Ectodermal cell (in vitro differentiated cells): ENCODE results near the gene OCEL1.

Experiments used
- H3K27ac ChIP-seq: 2 replicates; pipeline ENCODE4 v1.7.0; 2013; ENCODE audit warnings: mild to moderate bottlenecking, low read depth, low read length; ENCODE audit not compliant: insufficient read depth, poor library complexity, severe bottlenecking
- H3K27me3 ChIP-seq: 2 replicates; pipeline ENCODE4 v1.7.0; 2013; ENCODE audit warnings: mild to moderate bottlenecking, low read length; ENCODE audit not compliant: insufficient read depth, control insufficient read depth, poor library complexity, severe bottlenecking
- H3K36me3 ChIP-seq: one replicate; pipeline ENCODE4 v1.7.0; 2013; ENCODE audit warnings: low read length; ENCODE audit not compliant: control insufficient read depth, insufficient read depth
- H3K4me1 ChIP-seq: one replicate; pipeline ENCODE4 v1.7.0; 2013; ENCODE audit warnings: low read length; ENCODE audit not compliant: control insufficient read depth, insufficient read depth
- H3K4me3 ChIP-seq: 2 replicates; pipeline ENCODE4 v1.7.0; 2013; ENCODE audit warnings: low read depth, low read length, control low read depth; ENCODE audit not compliant: insufficient read depth
- H3K9me3 ChIP-seq: 2 replicates; pipeline ENCODE4 v1.7.0; 2013; ENCODE audit warnings: mild to moderate bottlenecking, low read length, moderate library complexity; ENCODE audit not compliant: control insufficient read depth
- WGBS, 2 experiments: methylation state at CpG; one replicate each; pipeline ENCODE4 v1.1.7; 2013; ENCODE audit warnings: missing lambda C conversion rate in 2 of 2; 5-methylcytosine and 5-hydroxymethylcytosine counted together

The OCEL1 gene

DNA sequence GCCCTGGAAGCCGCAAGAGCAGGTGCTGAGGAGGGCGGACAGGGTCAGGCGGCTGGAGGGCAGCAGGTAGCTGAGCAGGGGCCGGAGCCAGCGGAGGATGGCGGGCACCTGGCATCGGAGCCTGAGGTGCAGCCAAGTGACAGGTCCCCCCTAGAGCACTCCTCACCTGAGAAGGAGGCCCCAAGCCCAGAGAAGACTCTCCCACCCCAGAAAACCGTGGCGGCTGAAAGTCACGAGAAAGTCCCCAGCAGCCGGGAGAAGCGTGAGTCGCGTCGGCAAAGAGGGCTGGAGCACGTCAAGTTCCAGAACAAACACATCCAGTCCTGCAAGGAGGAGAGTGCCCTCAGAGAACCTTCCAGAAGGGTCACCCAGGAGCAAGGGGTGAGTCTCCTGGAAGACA is 31.4 kb upstream of the OCEL1 start:
- no peak overlapping the region for H3K27ac ChIP-seq
- peaks cover 13% of the 10 kb centered on the region for H3K36me3 ChIP-seq
- no peak overlapping the region for H3K4me3 ChIP-seq
- no peaks in the 10 kb centered on the region for H3K4me1 ChIP-seq
- no peaks in the 10 kb centered on the region for H3K9me3 ChIP-seq
- WGBS, 2 experiments, result 93 to 96% methylated on average over 16 of the region's 16 CpGs
- no peaks in the 10 kb centered on the region for H3K27me3 ChIP-seq

DNA sequence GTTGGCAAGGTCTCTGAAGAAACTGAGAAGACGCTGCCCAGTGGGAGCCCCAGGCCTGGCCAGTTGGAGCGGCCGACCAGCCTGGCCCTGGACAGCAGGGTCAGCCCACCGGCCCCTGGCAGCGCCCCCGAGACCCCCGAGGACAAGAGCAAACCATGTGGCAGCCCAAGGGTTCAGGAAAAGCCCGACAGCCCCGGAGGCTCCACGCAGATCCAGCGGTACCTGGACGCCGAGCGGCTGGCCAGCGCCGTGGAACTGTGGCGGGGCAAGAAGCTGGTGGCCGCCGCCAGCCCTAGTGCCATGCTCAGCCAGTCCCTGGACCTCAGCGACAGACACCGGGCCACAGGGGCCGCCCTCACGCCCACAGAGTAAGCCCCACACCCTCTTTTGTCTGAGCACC is 30.9 kb upstream of the OCEL1 start:
- Histone ChIP-seq H3K27ac (no peak overlapping the region), H3K9me3 (no peaks in the 10 kb centered on the region), H3K4me3 (no peak overlapping the region), H3K27me3 (no peaks in the 10 kb centered on the region), H3K36me3 (peaks cover 13% of the 10 kb centered on the region), H3K4me1 (no peaks in the 10 kb centered on the region)
- WGBS, 2 experiments, result 95 to 97% methylated on average over 23 of the region's 23 CpGs

DNA sequence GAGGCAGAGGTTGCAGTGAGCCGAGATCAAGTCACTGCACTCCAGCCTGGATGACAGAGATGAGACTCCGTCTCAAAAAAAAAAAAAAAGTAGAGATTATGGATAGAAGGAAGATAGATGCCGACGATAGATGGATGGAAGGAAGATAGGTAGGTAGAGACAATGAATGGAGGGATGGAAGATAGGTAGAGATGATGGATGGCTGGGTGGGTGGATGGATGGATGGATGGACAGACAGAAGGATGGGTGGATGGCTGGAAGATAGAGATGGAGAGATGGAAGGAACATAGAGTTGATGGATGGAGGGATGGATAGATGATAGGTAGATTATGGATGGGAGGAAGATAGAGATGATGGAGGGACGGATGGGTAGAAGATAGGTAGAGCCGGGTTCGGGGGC is 29.4 kb upstream of the OCEL1 start:
- Histone ChIP-seq H3K27ac (no peak overlapping the region), H3K4me1 (no peaks in the 10 kb centered on the region), H3K36me3 (peaks cover 13% of the 10 kb centered on the region), H3K4me3 (no peak overlapping the region), H3K27me3 (no peaks in the 10 kb centered on the region), H3K9me3 (no peaks in the 10 kb centered on the region)
- WGBS, 2 experiments, result 95 to 96% methylated on average over 7 of the region's 7 CpGs

DNA sequence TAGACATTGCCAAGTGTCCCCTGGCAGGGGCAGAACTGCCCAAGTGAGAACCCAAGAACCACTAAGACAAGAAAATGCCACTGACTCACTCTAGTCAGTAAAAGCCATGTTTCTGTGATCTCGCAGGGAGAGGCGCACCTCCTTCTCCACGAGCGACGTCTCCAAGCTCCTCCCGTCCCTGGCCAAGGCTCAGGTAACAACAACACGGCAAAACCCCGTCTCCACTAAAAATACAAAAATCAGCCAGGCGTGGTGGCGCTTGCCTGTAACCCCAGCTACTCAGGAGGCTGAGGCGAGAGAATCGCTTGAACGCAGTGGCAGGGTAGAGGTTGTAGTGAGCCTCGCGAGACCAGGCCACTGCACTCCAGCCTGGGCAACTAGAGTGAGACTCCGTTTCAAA is 28.4 kb upstream of the OCEL1 start:
- Histone ChIP-seq H3K27ac (no peak overlapping the region), H3K36me3 (peaks cover 17% of the 10 kb centered on the region), H3K27me3 (no peaks in the 10 kb centered on the region), H3K9me3 (no peaks in the 10 kb centered on the region), H3K4me3 (no peak overlapping the region), H3K4me1 (no peaks in the 10 kb centered on the region)
- WGBS, 2 experiments, result 91 to 95% methylated on average over 16 of the region's 16 CpGs

DNA sequence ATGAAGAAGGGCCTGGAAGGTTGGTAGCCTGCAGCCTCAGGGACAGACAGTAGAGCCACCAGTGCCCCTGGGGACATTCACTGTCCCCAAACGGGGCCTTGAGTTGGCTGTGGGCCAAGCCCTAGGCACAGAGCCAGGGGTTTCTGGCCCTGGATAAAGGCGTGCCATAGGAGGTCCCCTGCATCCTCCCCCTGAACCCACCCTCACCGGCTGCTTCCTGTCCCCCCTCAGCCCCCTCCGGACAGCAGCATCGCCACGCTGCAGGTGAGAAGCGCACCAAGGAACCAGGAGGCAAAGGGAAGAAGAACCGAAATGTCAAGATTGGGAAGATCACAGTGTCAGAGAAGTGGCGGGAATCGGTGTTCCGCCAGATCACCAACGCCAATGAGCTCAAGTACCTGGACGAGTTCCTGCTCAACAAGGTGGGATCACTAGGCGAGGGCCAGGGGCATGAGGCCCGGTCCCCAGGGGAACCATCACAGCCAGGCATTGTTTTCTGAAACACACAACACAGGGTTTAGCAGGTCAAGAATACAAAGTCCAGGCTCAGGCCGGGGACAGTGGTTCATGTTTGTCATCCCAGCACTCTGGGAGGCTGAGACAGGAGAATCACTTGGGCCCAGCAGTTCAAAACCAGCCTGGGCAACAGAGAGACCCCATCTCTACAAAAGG is 25.5 kb upstream of the OCEL1 start:
- Histone ChIP-seq H3K27ac (no peak overlapping the region), H3K4me1 (no peaks in the 10 kb centered on the region), H3K27me3 (no peaks in the 10 kb centered on the region), H3K4me3 (no peak overlapping the region), H3K36me3 (peaks cover 14% of the 10 kb centered on the region), H3K9me3 (no peaks in the 10 kb centered on the region)
- WGBS, 2 experiments, result 94 to 95% methylated on average over 16 of the region's 16 CpGs

DNA sequence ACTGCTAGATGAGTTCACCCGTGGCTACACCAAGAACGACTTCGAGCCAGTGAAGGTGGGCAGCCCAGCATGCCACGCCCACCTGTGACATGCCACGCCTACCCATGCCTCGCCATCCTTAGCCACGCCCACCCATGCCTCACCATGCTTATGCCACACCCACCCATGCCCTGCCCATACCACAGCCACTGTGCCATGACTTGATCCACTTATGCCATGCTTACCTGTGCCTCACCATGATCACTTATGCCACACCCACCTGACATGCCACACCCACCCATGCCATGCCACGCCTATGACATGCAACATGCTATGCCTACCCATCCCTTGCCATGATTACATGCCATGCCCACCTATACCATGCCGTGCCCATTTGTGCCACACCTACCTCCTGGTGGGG is 23.8 kb upstream of the OCEL1 start:
- H3K27ac ChIP-seq, result no peak overlapping the region
- peaks cover 19% of the 10 kb centered on the region for H3K36me3 ChIP-seq
- H3K4me3 ChIP-seq, result no peak overlapping the region
- no peaks in the 10 kb centered on the region for H3K27me3 ChIP-seq
- H3K9me3 ChIP-seq, result no peaks in the 10 kb centered on the region
- H3K4me1 ChIP-seq, result no peaks in the 10 kb centered on the region
- 93 to 96% methylated on average over 9 of the region's 9 CpGs for WGBS, 2 experiments

DNA sequence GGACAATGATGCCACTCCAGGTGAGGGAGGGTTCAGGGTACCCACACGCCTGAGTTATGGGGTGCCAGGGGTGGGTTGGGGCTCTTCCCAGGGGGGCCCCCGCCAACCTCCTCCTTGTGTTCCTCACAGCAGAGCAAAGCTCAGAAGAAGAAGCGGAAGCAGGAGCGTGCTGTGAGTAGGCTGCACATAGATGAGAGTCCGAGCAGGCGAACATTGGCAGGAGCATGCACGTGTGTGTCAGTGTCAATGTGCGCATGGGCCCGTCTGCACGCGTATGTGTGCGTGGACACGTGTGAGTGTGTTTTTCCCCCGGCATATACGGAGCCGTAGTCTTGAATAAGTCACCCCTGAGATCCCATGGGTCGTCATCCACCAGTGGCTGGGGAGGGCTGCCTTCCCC is 23.3 kb upstream of the OCEL1 start:
- H3K27me3 ChIP-seq, result no peaks in the 10 kb centered on the region
- H3K27ac ChIP-seq, result no peak overlapping the region
- H3K4me3 ChIP-seq, result no peak overlapping the region
- H3K9me3 ChIP-seq, result no peaks in the 10 kb centered on the region
- no peaks in the 10 kb centered on the region for H3K4me1 ChIP-seq
- peaks cover 19% of the 10 kb centered on the region for H3K36me3 ChIP-seq
- WGBS, 2 experiments, result 96% methylated on average over 17 of the region's 17 CpGs

DNA sequence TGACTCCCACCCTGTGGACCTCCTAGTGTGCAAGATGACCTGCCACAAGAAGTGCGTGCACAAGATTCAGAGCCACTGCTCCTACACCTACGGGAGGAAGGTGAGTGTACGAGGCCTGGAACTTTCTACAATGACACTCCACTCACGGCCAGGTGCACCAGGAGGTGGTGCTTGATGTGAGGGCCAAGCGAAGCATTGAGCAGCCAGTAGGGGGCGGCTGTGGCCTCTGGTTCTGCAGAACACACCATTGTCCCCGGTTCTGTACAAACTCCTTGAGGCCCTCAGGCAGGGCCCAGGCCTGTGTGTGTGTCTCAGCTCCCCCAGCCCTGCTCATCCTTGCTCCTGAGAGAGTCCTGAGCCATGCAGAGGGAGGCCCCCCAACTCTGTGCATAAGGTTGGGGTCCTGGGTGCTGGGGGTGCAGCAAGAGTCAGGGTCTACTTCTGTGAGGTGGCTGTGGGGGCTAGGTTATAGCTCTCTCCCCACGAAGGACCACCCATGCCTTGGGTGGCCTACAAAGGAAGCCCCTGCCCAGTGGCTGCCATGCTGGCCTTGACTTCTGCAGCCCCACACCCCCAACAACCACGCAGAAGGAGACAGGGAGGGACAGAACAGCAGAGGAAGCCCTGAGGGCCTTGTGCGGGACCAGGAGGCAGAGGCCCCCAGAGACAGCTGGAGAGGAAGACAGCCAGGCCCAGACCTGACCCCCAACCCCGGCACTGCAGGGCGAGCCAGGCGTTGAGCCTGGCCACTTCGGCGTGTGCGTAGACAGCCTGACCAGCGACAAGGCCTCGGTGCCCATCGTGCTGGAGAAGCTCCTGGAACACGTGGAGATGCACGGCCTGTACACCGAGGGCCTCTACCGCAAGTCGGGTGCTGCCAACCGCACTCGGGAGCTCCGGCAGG is 20.5 kb upstream of the OCEL1 start:
- H3K4me3 ChIP-seq, result no peak overlapping the region
- H3K36me3 ChIP-seq, result peaks cover 11% of the 10 kb centered on the region
- no peak overlapping the region for H3K27ac ChIP-seq
- no peaks in the 10 kb centered on the region for H3K9me3 ChIP-seq
- WGBS, 2 experiments, result 88 to 89% methylated on average over 27 of the region's 27 CpGs
- no peaks in the 10 kb centered on the region for H3K4me1 ChIP-seq
- H3K27me3 ChIP-seq, result no peaks in the 10 kb centered on the region

DNA sequence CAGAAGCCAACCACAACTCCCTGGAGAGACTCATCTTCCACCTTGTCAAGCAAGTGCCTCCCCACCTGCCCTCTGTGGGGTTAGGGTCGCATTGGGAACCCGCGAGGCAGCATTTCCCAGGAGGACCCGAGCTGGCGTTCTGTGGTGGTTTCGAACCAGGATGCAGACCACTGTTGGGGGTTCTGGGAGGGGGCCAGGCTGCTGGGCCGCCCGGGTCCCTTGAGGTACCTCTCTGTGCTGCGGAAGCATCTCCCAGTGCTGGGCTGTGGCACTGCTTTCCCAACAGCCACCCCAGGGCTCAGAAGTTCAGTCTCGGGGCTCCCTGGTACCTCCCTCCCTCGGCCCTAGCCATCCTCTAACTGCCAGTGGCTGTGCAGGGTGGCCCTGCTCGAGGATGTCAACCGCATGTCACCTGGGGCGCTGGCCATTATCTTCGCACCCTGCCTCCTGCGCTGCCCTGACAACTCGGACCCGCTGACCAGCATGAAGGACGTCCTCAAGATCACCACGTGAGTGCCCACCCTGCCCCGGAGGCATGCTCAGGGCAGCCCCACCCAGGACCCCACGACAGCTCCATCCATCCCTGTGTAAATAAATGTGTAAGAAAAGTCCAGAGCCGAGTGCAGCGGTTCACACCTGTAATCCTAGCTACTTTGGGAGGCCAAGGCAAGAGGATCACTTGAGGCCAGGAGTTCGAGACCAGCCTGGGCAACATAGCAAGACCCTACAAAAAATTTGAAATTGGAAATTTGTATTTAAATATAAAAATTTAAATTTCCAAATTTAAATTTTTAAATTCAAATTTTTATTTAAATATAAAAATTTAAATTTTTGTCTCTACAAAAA is 19.1 kb upstream of the OCEL1 start:
- peaks cover 9% of the 10 kb centered on the region for H3K36me3 ChIP-seq
- H3K9me3 ChIP-seq, result no peaks in the 10 kb centered on the region
- 95 to 96% methylated on average over 24 to 25 of the region's 25 CpGs for WGBS, 2 experiments
- no peaks in the 10 kb centered on the region for H3K27me3 ChIP-seq
- H3K4me1 ChIP-seq, result no peaks in the 10 kb centered on the region
- no peak overlapping the region for H3K27ac ChIP-seq
- H3K4me3 ChIP-seq, result no peak overlapping the region
